GM19397 (cell line): ENCODE measurements around the gene GOLPH3.

Experiments
- ATAC-seq: cut with Tn5 transposase; IDR thresholded peaks from one replicate; pipeline ENCODE4 v1.9.1; 2021; ENCODE audit warnings: mild to moderate bottlenecking, moderate library complexity; ENCODE audit not compliant: unreplicated experiment

The GOLPH3 gene

DNA sequence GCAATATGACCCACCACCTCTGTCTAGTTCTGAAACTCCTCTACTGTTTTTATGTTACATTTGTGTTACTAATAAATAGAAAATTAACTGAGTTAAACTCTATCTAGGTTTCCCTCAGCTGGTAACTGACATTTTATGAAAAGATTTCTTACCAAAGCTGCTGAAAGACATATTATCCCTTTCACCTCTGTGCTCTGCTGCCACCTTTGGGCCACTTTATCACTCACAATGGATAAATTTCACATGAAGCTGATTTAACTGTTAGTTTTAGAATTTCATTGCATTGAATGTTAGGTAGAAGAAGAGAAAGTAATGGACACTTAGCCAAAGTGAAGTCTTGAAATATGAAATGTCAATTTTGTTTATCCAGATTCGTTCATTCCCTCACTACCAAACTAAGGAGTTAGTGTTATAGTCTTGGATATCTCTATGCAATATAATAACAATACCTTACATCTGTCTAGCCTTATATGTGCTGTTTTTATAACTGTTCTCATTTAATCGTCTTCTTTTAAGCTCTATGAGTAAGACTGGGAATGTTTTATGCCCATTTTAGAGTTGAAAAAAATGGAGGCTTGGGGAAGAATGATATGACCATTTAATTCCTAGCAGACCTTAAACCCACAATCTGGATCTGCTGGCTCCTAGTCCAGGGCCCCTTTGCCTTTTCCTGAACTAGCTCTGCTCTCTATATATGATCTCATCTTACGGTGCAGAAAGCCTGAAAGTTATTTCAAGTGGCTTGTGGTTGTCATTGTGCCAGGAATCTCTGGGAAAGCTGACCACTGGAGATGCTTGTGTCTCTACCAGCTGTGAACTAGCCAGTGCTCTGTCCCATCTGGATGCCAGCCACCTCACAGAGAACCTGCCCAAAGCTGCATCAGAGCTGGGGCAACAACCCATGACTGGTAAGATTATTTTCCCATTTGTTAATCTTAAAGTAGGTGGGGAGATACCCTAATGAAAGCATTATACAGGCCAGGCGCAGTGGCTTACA lies 97.1 kb downstream of the GOLPH3 start:
- no peak for ATAC-seq
